HT-29 (cell line): Measurements from ENCODE around the gene ATP8A1. TPM values are rescaled to one million over a fixed set of nuclear protein-coding genes. Genes with fewer than 3 reads are reported as not detected.
"Not testable (repeated sequence)": the region's sequence is repeated elsewhere in the genome, so short reads cannot be mapped to it uniquely, and the experiment has no call there.

Experiments used
- DNase-seq: peaks from one replicate; pipeline ENCODE4 v3.0.0-alpha.2; 2015; ENCODE audit warnings: low spot score
- total RNA-seq: library from RNA; depleted of rRNA; stranded (reverse); fragments of >200 nt; shearing (Covaris generic); gene quantifications from 2 replicates; pipeline ENCODE4 v1.2.3, GENCODE V29; 2014

Gene ATP8A1
- total RNA-seq, 1 experiment from 2014 or later = 0.69 TPM

GRCh38 chr4:42513748-42514492 is 143.0 kb downstream of the ATP8A1 start:
- no peak for DNase-seq

DNA sequence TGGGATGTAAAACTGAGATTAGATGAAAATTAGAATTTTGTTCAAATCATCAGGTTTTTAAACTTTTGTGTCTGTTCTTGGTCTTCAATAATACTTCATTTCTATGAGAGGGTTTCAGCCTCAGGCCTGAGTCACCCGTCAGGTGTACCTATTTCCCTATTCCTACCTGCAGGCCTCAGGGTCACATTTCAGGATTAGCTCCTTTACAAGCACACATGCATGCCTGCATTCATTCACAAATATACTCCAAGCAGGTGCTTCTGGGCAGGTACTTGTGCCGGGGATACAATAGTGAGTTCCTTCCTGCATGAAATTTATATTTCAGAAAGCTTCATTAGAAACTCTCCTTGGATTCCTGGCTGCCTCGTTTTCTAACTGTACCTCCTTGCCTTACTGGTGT is 144.7 kb downstream of the ATP8A1 start:
- DNase-seq = no peak

GRCh38 chr4:42510225-42510624 is 146.7 kb downstream of the ATP8A1 start:
- no peak for DNase-seq

DNA sequence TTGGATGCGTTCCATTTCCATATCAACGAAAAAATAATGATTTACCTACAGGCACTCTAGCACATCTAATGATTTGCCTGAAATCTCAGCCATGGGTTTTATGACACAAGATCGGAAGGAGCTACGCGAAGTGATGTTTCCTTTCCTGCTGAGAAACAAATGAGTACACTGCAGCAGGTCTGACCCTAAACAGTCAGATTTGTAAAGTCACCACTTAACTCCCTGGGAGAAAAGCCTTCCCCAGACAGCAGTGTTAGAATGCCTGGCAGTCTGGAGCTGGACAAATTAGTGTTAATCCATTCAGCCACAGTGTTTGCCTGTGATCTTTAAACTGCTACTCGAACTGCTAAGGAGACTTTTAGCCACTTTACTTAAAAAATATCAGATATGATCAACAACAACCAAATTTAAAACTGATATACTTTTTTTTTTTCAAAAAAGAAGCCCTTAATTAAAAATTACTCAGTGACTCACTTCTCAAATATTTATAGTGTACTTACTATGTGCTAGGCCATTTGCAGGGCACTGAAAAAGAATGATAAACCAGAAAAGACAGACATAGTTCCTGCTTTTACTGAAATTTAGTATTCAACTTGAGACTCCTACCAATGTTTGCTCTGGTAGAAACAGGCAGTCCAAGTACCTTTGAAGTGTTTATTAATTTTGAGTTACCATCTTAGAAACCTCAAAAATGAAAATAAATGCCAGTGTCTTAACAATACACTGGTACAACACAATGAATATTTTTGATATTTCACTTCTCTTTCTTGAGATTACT is 155.1 kb downstream of the ATP8A1 start:
- no peak for DNase-seq

DNA sequence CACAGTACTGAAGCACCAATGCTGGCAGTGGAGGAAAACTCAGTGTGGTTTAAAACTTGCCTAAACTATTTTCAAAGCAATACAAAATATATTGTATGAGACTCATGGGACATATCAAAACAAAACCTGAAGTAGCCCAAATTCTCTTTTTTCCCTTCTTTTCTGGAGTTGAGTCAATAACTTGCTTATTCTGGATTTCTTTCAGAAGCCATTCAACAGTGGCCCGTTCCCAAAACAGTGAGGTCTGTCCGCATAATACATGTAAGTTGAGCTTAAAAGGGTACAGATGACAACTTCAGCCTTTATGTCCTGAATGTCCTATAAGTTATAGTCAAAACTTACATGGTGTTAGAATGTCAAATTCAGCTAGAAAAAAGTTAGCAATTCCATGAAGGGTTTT is 158.9 kb downstream of the ATP8A1 start:
- DNase-seq = no peak

- DNase-seq = no peak
These were observed 159.6 kb downstream of the ATP8A1 start for GRCh38 chr4:42497142-42497910.

- no peak for DNase-seq
These were observed 163.9 kb downstream of the ATP8A1 start for GRCh38 chr4:42492962-42493361.

- DNase-seq = no peak
These were observed 166.9 kb downstream of the ATP8A1 start for GRCh38 chr4:42490015-42490414.

DNA sequence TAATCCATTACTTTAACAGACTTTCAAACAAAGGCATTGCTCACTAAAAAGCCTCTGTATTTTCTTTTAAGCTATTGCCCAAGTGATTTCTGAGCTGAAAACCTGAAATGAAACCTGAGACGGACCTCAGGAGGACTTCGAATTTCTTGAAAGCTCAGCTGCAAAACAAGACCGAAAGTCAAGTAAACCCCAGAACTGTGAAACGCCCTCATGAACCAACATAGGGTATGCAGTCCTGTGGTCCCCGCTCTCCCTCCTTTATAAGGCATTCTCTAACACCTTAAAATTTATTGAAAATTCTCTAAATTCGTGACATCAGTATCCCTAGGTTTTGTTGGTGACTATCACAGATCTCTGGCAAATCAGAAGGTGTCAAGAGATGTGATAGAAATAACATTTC is 167.8 kb downstream of the ATP8A1 start:
- DNase-seq = no peak

GRCh38 chr4:42488554-42488953 is 168.4 kb downstream of the ATP8A1 start:
- DNase-seq = no peak

DNA sequence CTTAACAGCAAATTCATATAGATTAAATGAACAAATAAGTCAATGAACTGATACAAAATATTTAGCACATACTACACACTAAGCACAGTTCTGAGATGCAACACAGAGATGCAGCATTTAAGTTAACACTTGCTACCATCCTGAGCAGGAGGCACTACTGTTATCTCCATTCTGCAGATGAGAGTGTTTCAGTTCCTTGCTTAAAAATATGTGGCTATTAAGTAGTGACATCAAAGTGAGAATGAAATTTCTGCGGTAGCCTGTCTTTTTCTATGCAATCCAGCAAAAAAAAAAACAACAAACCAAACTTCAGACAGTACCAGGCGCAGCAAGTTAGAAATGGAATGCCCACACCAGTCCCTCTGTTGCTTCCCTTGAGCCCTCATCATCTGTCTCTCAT is 168.8 kb downstream of the ATP8A1 start:
- DNase-seq = no peak

DNA sequence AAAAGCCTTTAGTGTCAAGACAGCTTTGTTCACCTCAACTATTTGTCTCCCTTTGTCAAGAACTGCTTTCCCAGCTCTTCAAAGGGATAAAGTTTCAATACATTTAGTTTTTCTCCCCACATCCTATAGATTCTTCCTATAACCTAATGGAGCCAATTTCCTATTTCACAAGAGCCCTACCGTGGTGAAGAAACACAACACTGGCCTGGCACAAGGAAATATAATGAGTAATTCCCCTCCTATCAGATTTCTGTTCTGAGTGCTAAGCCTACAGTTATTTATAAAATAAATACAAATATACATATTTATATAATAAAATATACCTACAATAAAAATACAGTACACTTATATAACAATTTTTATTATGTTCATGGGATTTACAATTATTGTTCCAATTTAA is 169.7 kb downstream of the ATP8A1 start:
- DNase-seq = no peak

DNA sequence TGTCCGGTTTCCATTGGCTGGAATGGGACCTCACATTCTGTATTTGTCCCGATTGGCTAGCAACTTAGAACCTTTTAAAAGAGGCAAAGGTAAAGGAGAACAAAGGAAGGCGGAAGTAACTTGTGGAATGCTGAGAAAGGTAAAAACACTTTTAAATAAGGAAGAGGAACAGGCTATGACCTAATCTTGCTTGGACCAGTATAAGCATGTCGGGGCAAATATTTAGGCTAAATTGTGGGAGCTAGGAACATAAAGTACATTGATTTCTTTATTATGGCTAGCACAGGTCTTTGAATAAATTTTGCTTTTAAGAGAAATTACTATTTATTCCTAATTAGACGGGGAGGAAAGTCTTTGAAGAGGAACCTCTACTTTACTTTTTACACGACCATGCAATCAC is 170.7 kb downstream of the ATP8A1 start:
- DNase-seq = not testable (repeated sequence)

DNA sequence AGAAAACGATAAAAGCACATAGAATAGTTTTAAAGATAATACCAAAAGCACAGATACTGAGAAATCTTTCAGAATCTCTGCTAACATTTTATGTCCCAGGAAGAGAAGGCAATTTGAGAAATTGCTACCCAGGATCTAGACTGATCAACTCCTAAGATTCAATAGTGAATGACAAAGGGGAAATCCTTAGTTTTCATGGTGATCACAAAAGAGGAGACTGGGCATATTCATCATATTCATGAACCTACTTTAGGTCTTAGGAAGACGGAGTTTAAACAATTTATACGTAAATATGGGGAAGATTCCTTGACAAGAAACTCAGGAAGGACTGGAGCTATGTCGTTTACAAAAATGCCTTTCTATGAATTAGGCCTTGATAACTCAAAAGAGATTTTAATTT is 172.3 kb downstream of the ATP8A1 start:
- DNase-seq = no peak

GRCh38 chr4:42483426-42484379 is 173.2 kb downstream of the ATP8A1 start:
- no peak for DNase-seq

- no peak for DNase-seq
These were observed 174.2 kb downstream of the ATP8A1 start for GRCh38 chr4:42482516-42483327.

DNA sequence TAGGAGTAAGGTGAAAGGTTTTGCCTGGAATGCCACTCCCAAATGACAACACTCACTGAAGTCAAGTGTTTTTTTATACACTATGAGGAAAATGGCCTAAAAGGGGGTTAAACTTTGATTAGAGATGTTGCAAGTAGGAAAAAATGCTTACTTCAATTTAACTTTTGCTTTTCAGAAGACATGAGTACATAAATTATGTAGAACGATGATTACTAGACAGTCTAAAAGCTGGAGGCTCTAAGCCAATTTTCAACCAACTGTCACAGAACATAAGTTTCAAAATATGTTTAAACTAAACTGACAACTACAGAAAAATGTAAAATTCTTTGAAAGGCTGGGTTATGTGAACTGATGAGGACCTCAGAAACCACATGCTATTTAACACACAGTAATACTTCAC is 176.2 kb downstream of the ATP8A1 start:
- no peak for DNase-seq

DNA sequence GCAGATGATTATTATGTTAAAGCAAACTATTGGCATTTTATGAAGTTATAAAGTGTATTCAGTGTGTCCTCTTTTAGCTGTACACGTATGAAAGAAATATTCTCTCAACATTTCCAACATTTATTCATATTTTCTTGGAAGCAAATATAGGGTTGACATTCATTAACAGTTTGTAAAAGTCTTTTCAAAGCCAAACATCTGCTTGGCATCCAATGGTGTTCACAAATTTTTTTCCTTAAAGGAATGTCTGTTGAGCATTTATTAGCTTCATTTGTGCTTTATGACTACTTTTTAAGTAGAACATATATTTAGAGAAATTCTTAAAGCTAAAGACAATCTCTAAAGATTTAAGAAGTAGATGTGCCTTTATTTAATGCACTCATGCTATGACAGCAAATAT is 176.6 kb downstream of the ATP8A1 start:
- DNase-seq = no peak

- no peak for DNase-seq
These were observed 178.0 kb downstream of the ATP8A1 start for GRCh38 chr4:42478946-42479345.

- DNase-seq = no peak
These were observed 178.4 kb downstream of the ATP8A1 start for GRCh38 chr4:42478509-42478908.
